Activated CD8-positive, alpha-beta memory T cell treated with anti-CD3 and anti-CD28 coated beads for 36 hours (primary cell): ENCODE measurements around the gene IL17RA. TPM values are rescaled to one million over a fixed set of nuclear protein-coding genes. Genes with fewer than 3 reads are reported as not detected.

ENCODE experiments used
- CTCF ChIA-PET: fragments of 350-600 bp; sonication (Branson Sonifier 250); formaldehyde crosslinking; loops from one replicate; lab custom pipeline; 2021; ENCODE audit warnings: antibody characterized with exemption; lab: Charles Lee
- POLR2A ChIA-PET: fragments of 350-600 bp; sonication (Branson Sonifier 250); formaldehyde crosslinking; loops from one replicate; lab custom pipeline; 2021; ENCODE audit warnings: antibody characterized with exemption; lab: Charles Lee
- total RNA-seq, 2 experiments: library from RNA; stranded (reverse); gene quantifications; one replicate each; pipeline ENCODE4 v1.2.3, GENCODE V29; 2021

Gene IL17RA
- total RNA-seq, 2 experiments from 2014 or later: 18.7 to 20.4 TPM

GRCh38 chr22:17161991-17162390 is 77.2 kb downstream of the IL17RA start:
- ChIA-PET CTCF (interaction anchor here (1.7 kb wide), 1 partner anchor 10 kb away, joined by 12 read pairs; no protein-coding TSS in a partner anchor), POLR2A (no interaction called here)

- POLR2A ChIA-PET: no interaction called here
- CTCF ChIA-PET: interaction anchor here (1.7 kb wide), 1 partner anchor 9 kb away, joined by 12 read pairs; no protein-coding TSS in a partner anchor
Observed at GRCh38 chr22:17162731-17163130, 77.9 kb downstream of the IL17RA start.

DNA sequence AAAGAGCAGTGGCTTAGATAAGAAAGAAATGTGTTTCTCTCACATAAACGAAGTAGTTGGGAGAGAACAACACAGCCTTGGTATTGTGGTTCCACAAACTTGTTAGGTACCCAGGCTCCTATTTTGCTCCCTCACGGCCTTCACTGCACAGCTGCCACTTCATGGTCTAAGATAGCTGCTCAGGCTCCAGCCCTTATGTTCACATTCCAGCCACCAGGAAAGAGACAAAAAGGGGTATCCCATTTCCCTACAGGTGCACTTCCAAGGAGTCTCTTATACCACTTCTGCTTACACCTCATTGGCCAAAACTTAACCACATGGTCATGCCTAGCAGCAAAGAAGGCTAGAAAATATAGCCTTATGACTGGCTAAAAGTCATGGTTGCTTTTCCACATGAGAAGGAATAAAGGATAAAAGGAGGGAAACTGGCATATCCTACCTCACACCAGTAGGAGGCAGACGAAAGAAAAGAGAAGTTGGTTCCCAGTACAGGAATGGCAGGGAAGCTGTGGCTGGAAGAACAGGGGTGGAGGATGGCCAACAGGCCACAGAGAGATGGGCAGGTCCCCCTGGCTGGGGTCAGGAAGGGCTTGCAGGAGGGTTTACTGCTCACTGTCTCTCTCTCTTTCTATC is 79.7 kb downstream of the IL17RA start:
- ChIA-PET POLR2A (no interaction called here), CTCF (no interaction called here)

Other genes starting within 250 kb of the IL17RA start
- gene GAB4, start 76.8 kb upstream of the IL17RA start, total RNA-seq: not detected
- gene TMEM121B, start 36.4 kb downstream of the IL17RA start, total RNA-seq: under 1 TPM; 0.13 to 0.15 TPM
- 10 to 100 TPM; 56.3 to 57.4 TPM for gene HDHD5, start 74.3 kb downstream of the IL17RA start, total RNA-seq
- gene ADA2, start 134.4 kb downstream of the IL17RA start, total RNA-seq: 1 to 10 TPM; 2.6 to 3.5 TPM